ENCODE data around the gene OR2F2.

Gene OR2F2

DNA sequence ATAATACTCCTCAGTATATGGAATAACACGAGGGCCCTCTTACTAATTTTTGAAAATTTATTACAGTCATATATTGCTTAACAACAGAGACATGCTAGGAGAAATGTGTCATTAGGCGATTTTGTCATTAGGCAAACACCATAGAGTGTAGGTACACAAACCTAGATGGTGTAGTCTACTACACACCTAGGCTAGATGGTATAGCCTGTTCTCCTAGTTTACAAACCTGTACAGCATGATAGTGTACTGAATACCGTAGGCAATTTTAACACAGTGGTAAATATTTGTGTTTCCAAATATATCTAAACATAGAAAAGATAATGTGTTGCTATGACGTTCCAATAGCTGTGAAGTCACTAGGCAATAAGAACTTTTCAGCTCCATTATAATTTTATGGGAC, 32.4 kb downstream of the OR2F2 start:
- TF ChIP-seq CTCF (IDR thresholded peaks at IDR 0.05; ENCODE audit: low read depth, low read length) (no peak), EZH2phosphoT487 (IDR thresholded peaks at IDR 0.05; ENCODE audit: low read depth) (no peak)
- Histone ChIP-seq H3K36me3 (replicated peaks; ENCODE audit: low read depth, low read length) (no peaks in the 10 kb centered on the region), H3K4me2 (ENCODE audit: low read length) (no peak overlapping the region), H3K27me3 (ENCODE audit: low read depth, low read length) (0 out of 2 replicates have a peak, but pooled peaks cover 3% of the 10 kb centered on the region), H4K20me1 (ENCODE audit: insufficient read depth, low read length) (no peaks in the 10 kb centered on the region), H2AFZ (ENCODE audit: low read depth, low read length) (no peak overlapping the region), H3K4me1 (ENCODE audit: low read length) (no peaks in the 10 kb centered on the region), H3K9ac (ENCODE audit: low read length) (no peak overlapping the region), H3K27ac (ENCODE audit: low read length) (no peak overlapping the region), H3K79me2 (ENCODE audit: low read length) (no peaks in the 10 kb centered on the region), H3K9me3 (ENCODE audit: insufficient read depth, low read length) (no peaks in the 10 kb centered on the region), H3K4me3 (ENCODE audit: low read length) (no peak overlapping the region)

DNA sequence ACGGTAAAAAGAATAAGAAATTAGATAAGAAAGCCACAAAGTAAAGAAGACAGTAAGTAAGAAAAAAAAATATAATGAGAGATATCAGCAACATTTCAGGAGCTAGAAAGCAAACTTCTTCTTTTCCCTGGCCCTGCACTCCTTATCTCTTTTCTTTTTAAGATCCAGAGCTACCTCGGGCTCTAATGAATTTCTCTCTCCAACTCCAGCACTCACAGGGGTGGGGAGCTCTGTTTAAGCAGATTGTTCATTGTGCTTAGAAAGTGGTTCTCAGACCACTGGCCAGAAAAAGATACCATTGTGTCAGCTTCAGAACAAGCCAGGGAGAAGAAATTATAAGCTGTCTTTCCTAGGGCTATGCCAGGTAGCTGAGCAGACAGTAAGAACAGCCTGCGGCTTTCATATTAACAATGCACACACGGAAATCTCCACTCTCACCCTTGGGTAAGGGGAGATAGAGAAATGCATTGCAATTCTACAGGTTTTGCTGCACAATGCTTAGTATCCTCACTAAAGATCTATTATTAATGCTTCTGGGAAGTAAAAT, 38.9 kb downstream of the OR2F2 start:
- Histone ChIP-seq H3K4me3 (ENCODE audit: low read length) (no peak overlapping the region), H3K4me2 (ENCODE audit: low read length) (no peak overlapping the region), H4K20me1 (ENCODE audit: insufficient read depth, low read length) (no peaks in the 10 kb centered on the region), H3K36me3 (replicated peaks; ENCODE audit: low read depth, low read length) (no peaks in the 10 kb centered on the region), H3K4me1 (ENCODE audit: low read length) (no peaks in the 10 kb centered on the region), H3K79me2 (ENCODE audit: low read length) (no peaks in the 10 kb centered on the region), H3K27me3 (ENCODE audit: low read depth, low read length) (no peaks in the 10 kb centered on the region), H3K27ac (ENCODE audit: low read length) (no peak overlapping the region), H3K9me3 (ENCODE audit: insufficient read depth, low read length) (no peaks in the 10 kb centered on the region), H3K9ac (ENCODE audit: low read length) (no peak overlapping the region), H2AFZ (ENCODE audit: low read depth, low read length) (no peak overlapping the region)
- no peak for TF ChIP-seq EZH2phosphoT487 (IDR thresholded peaks at IDR 0.05; ENCODE audit: low read depth)
- no peak for TF ChIP-seq CTCF (IDR thresholded peaks at IDR 0.05; ENCODE audit: low read depth, low read length)

- Histone ChIP-seq H3K27ac (ENCODE audit: low read length) (no peak overlapping the region), H3K4me3 (ENCODE audit: low read length) (no peak overlapping the region), H3K27me3 (ENCODE audit: low read depth, low read length) (no peaks in the 10 kb centered on the region), H3K36me3 (replicated peaks; ENCODE audit: low read depth, low read length) (no peaks in the 10 kb centered on the region), H3K4me1 (ENCODE audit: low read length) (peaks cover 3% of the 10 kb centered on the region; the same call in 1 of the 2 replicates), H2AFZ (ENCODE audit: low read depth, low read length) (no peak overlapping the region), H3K4me2 (ENCODE audit: low read length) (no peak overlapping the region), H3K79me2 (ENCODE audit: low read length) (no peaks in the 10 kb centered on the region), H3K9ac (ENCODE audit: low read length) (no peak overlapping the region), H4K20me1 (ENCODE audit: insufficient read depth, low read length) (no peaks in the 10 kb centered on the region), H3K9me3 (ENCODE audit: insufficient read depth, low read length) (no peaks in the 10 kb centered on the region)
- TF ChIP-seq CTCF (IDR thresholded peaks at IDR 0.05; ENCODE audit: low read depth, low read length): no peak
- TF ChIP-seq EZH2phosphoT487 (IDR thresholded peaks at IDR 0.05; ENCODE audit: low read depth): no peak
Observed at GRCh38 chr7:143974459-143974858, 39.4 kb downstream of the OR2F2 start.

DNA sequence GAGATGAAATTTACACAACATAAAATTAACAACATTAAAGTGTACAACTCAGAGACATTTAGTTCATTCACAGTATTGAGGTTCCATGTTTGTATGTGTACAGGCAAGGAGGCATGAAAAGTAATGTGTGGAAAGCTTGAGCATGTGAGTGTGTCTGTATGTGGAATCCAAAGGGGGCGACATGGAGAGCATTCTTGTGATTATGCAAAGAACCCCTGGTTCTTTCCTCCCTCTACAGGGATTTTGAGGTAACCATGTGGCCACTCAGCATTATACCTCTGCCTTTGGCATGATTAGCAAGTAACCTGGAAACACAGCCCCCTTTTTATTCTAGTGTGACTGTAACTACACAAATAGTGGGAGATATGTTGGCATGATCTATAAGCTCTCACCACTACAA, 40.6 kb downstream of the OR2F2 start:
- Histone ChIP-seq H3K4me3 (ENCODE audit: low read length) (no peak overlapping the region), H3K27me3 (ENCODE audit: low read depth, low read length) (no peaks in the 10 kb centered on the region), H3K9me3 (ENCODE audit: insufficient read depth, low read length) (no peaks in the 10 kb centered on the region), H3K9ac (ENCODE audit: low read length) (no peak overlapping the region), H3K27ac (ENCODE audit: low read length) (no peak overlapping the region), H3K36me3 (replicated peaks; ENCODE audit: low read depth, low read length) (no peaks in the 10 kb centered on the region), H3K79me2 (ENCODE audit: low read length) (no peaks in the 10 kb centered on the region), H3K4me2 (ENCODE audit: low read length) (no peak overlapping the region), H3K4me1 (ENCODE audit: low read length) (peaks cover 3% of the 10 kb centered on the region; the same call in 1 of the 2 replicates), H4K20me1 (ENCODE audit: insufficient read depth, low read length) (no peaks in the 10 kb centered on the region), H2AFZ (ENCODE audit: low read depth, low read length) (no peak overlapping the region)
- TF ChIP-seq CTCF (IDR thresholded peaks at IDR 0.05; ENCODE audit: low read depth, low read length): peak; percentile 12; the same call in 1 of the 2 replicates
- TF ChIP-seq EZH2phosphoT487 (IDR thresholded peaks at IDR 0.05; ENCODE audit: low read depth): no peak
